Fibroblast of the aortic adventitia (primary cell): Measurements from ENCODE around the gene TXNDC11. TPM values are rescaled to one million over a fixed set of nuclear protein-coding genes. Genes with fewer than 3 reads are reported as not detected.
A peak's percentile ranks its signal among the peaks of the same experiment; 100 is the strongest.
"Not testable (repeated sequence)": the region's sequence is repeated elsewhere in the genome, so short reads cannot be mapped to it uniquely, and the experiment has no call there.

ENCODE experiments used
- DNase-seq: peaks from one replicate; pipeline ENCODE4 v3.0.0-alpha.2; 2010; ENCODE audit warnings: low read depth
- H3K4me3 ChIP-seq: 2 replicates; pipeline ENCODE4 v1.5.1; 2011; ENCODE audit warnings: low read depth, mild to moderate bottlenecking, control low read depth, low read length, moderate library complexity
- total RNA-seq: library from RNA; depleted of rRNA; stranded (reverse); fragments of >200 nt; gene quantifications from 2 replicates; pipeline ENCODE4 v1.2.3, GENCODE V29; 2012; ENCODE audit warnings: low replicate concordance
- TF ChIP-seq, protein P1 (sequence below): IDR thresholded peaks from 2 replicates; pipeline ENCODE4 v1.5.1; 2011; ENCODE audit warnings: mild to moderate bottlenecking, low read length, control low read depth, inconsistent platforms; ENCODE audit not compliant: insufficient read depth

Gene TXNDC11, protein sequence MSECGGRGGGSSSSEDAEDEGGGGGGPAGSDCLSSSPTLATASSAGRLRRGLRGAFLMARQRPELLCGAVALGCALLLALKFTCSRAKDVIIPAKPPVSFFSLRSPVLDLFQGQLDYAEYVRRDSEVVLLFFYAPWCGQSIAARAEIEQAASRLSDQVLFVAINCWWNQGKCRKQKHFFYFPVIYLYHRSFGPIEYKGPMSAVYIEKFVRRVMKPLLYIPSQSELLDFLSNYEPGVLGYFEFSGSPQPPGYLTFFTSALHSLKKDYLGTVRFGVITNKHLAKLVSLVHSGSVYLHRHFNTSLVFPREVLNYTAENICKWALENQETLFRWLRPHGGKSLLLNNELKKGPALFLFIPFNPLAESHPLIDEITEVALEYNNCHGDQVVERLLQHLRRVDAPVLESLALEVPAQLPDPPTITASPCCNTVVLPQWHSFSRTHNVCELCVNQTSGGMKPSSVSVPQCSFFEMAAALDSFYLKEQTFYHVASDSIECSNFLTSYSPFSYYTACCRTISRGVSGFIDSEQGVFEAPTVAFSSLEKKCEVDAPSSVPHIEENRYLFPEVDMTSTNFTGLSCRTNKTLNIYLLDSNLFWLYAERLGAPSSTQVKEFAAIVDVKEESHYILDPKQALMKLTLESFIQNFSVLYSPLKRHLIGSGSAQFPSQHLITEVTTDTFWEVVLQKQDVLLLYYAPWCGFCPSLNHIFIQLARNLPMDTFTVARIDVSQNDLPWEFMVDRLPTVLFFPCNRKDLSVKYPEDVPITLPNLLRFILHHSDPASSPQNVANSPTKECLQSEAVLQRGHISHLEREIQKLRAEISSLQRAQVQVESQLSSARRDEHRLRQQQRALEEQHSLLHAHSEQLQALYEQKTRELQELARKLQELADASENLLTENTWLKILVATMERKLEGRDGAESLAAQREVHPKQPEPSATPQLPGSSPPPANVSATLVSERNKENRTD
- total RNA-seq, result 9.0 and 24.0 TPM in 2 replicates

DNA sequence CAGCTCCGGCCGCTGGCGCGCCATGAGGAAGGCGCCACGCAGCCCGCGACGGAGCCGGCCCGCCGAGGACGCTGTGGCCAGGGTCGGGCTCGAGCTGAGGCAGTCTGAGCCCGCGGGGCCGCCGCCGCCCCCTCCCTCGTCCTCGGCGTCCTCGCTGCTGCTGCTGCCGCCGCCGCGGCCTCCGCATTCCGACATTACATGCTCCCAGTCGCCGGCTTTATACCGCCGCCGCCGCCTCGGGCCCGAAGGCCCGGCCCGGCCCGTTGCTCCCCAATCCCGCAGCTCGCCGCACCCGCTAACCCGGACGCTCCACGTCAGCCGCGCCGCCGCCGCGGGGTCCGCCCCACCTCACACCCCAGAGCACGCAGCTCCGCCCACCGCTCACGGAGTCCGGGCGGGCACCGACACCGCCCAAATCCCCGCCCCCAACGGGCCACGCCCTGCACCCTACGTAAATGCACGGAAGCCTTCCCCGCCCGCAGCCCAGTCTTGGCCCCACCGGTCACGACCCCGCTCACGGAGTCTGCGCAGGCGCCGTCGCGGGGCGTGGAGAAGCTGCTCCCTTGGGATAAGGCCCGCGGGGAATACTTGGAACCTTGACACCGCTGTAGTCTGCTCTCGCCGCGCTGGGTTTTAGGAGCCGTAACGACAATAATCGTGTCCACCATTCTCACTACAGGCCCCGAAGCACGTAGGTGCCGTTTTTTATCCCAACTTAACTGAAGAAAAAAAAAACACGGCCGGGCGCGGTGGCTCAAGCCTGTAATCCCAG is at the start of gene TXNDC11:
TSS of gene TXNDC11 (minus strand) at position 322 of the 772 bp plus-strand sequence. CDS start at position 195, 127 bp downstream.
- TF ChIP-seq, protein P1, sequence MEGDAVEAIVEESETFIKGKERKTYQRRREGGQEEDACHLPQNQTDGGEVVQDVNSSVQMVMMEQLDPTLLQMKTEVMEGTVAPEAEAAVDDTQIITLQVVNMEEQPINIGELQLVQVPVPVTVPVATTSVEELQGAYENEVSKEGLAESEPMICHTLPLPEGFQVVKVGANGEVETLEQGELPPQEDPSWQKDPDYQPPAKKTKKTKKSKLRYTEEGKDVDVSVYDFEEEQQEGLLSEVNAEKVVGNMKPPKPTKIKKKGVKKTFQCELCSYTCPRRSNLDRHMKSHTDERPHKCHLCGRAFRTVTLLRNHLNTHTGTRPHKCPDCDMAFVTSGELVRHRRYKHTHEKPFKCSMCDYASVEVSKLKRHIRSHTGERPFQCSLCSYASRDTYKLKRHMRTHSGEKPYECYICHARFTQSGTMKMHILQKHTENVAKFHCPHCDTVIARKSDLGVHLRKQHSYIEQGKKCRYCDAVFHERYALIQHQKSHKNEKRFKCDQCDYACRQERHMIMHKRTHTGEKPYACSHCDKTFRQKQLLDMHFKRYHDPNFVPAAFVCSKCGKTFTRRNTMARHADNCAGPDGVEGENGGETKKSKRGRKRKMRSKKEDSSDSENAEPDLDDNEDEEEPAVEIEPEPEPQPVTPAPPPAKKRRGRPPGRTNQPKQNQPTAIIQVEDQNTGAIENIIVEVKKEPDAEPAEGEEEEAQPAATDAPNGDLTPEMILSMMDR, result no peak
- peak; percentile 98 for DNase-seq
- H3K4me3 ChIP-seq, result peak within 1 kb of the TSS; percentile 75

DNA sequence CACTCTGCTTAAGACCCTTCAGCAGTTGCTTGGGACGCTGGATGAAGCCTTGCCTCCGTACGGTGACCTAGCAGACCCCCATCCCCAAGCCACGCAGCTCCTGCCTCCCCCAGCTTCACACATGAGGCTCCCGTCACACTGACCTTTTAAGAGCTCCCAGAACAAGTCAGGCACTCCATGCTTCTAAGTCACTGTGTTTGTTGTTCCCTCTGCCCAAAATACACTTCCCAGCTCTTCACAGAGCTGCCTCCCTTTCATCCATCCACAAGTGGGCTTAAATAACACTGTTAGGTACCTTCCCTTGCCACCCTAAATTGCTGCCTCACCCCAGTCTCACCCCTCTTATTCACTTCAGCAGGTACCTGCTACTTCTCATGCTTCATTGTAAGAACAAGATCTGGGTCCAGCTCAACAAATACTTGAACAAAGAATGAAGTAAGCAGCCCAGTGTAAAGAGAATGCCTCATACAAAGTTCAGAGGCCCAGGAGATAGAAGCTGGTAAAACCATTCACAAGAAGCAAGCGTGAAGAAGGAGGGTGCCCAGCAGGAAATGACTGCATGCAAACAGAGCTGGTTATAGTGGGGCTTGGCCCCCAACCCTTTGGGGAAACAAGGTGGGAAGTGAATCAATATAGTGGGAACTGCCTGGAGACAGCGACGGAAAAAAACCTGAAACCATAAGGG is 48.6 kb upstream of the TXNDC11 start:
- TF ChIP-seq, protein P1, result no peak
- H3K4me3 ChIP-seq, result no peak overlapping the region
- no peak for DNase-seq

DNA sequence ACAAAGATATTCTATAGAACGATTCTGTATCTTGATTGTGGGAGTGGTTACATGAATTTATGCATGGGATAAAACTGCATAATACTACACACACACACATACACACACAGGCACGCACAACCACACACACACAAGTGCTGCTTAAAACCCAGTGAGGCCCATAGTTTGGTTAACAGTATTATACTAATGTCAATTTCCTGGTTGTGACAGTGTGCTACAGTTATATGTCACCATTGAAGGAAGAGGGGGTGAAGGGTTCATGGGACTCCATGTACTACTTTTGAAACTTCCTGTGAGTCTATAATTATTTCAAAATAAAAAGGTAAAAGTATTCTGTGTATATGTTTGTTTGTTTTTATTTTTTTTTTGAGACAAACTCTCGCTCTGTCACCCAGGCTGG is 46.3 kb upstream of the TXNDC11 start:
- TF ChIP-seq, protein P1, result no peak
- no peak overlapping the region for H3K4me3 ChIP-seq
- no peak for DNase-seq

DNA sequence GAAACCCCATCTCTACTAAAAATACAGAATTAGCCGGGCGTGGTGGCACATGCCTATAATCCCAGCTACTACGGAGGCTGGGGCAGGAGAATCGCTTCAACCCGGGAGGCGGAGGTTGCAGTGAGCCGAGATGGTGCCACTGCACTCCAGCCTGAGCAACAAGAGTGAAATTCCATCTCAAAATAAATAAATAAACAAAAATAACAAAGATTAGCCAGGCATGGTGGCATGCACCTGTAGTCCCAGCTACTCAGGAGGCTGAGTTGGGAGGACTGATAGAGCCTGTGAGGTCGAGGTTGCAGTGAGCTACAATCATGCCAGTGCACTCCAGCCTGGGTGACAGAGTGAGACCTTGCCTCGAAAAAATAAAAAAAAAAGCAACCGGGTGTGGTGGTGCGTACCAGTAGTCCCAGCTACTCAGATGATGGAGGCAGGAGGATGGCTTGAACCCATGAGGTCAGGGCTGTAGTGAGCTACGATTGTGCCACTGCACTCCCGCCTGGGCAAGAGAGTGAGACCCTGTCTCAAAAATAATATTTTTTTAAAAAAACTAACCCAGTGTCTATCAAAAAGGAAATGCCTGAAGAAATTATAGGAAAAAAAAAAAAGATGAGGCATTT is 42.4 kb upstream of the TXNDC11 start:
- H3K4me3 ChIP-seq, DNase-seq: not testable (repeated sequence)

DNA sequence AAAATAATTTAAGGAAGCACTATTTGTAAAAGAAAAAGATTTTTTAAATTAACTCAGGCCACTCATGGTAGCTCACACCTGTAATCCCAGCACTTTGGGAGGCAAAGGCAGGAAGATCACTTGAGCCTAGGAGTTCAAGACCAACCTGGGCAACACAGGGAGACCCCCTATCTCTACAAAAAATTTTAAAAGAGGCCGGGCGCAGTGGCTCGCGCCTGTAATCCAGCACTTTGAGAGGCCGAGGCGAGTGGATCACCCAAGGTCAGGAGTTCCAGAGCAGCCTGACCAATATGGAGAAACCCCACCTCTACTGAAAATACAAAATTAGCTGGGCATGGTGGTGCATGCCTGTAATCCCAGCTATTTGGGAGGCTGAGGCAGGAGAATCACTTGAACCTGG is 41.7 kb upstream of the TXNDC11 start:
- DNase-seq, H3K4me3 ChIP-seq: not testable (repeated sequence)

DNA sequence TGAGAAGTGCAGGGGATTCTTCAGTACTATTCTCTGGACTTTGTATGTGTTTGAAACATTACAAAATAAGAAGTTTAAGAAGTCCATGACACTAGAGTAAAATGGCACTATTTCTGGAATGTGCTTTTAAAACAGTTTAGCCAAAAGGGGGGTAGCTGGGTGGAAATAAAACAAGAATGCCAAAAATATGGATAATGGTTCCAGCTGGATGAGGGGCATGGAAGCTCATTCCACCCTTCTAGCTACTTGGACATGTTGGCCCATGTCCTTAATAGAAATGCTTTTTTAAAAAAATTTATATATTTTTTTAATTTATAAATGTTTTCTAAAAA is 41.3 kb upstream of the TXNDC11 start:
- DNase-seq, result peak; percentile 56
- TF ChIP-seq, protein P1, result no peak
- no peak overlapping the region for H3K4me3 ChIP-seq
